Kidney epithelial cell (primary cell): ENCODE results near the gene RAMP2. TPM values are rescaled to one million over a fixed set of nuclear protein-coding genes. Genes with fewer than 3 reads are reported as not detected.
"Not testable (repeated sequence)": the region's sequence is repeated elsewhere in the genome, so short reads cannot be mapped to it uniquely, and the experiment has no call there.

ENCODE experiments used
- DNase-seq: peaks from one replicate; pipeline ENCODE4 v3.0.0-alpha.2; 2010; ENCODE audit warnings: low read depth
- H3K27me3 ChIP-seq: 2 replicates; pipeline ENCODE4 v1.6.0; 2011; ENCODE audit warnings: low read length; ENCODE audit not compliant: control insufficient read depth, insufficient read depth
- H3K36me3 ChIP-seq: 2 replicates; pipeline ENCODE4 v1.5.1; 2011; ENCODE audit warnings: low read length; ENCODE audit not compliant: control insufficient read depth, insufficient read depth
- H3K4me3 ChIP-seq: 2 replicates; pipeline ENCODE4 v1.5.1; 2011; ENCODE audit warnings: low read depth, mild to moderate bottlenecking, control low read depth, low read length
- CTCF ChIP-seq: IDR thresholded peaks from 2 replicates; pipeline ENCODE4 v1.5.1; 2011; ENCODE audit warnings: mild to moderate bottlenecking, moderate library complexity, low read length, control low read depth, inconsistent platforms; ENCODE audit not compliant: insufficient read depth, poor library complexity, severe bottlenecking
- total RNA-seq: library from RNA; depleted of rRNA; stranded (reverse); fragments of >200 nt; gene quantifications from 2 replicates; pipeline ENCODE4 v1.2.3, GENCODE V29; 2015

The RAMP2 gene
- total RNA-seq, 1 donor from 2014 or later: 1.3 TPM

GRCh38 chr17:42766124-42766523 lies 5.1 kb downstream of the RAMP2 start:
- no peak overlapping the region for H3K4me3 ChIP-seq
- peaks cover 10% of the 10 kb centered on the region for H3K27me3 ChIP-seq
- no peaks in the 10 kb centered on the region for H3K36me3 ChIP-seq
- DNase-seq: no peak
- TF ChIP-seq CTCF: no peak

- Histone ChIP-seq H3K27me3 (no peaks in the 10 kb centered on the region), H3K4me3 (no peak overlapping the region), H3K36me3 (no peaks in the 10 kb centered on the region)
- DNase-seq: no peak
- TF ChIP-seq CTCF: no peak
Observed at GRCh38 chr17:42767512-42767911, 6.5 kb downstream of the RAMP2 start.

- H3K36me3 ChIP-seq, H3K27me3 ChIP-seq, DNase-seq, H3K4me3 ChIP-seq: not testable (repeated sequence)
Observed at GRCh38 chr17:42768006-42768405, 7.0 kb downstream of the RAMP2 start.

GRCh38 chr17:42769964-42770363 lies 8.9 kb downstream of the RAMP2 start:
- H3K27me3 ChIP-seq: not testable (repeated sequence)

GRCh38 chr17:42772945-42773289 lies 11.9 kb downstream of the RAMP2 start:
- no peak for DNase-seq
- no peak for TF ChIP-seq CTCF
- H3K36me3 ChIP-seq: peaks cover 3% of the 10 kb centered on the region
- H3K4me3 ChIP-seq: peak overlapping the region; percentile 69
- H3K27me3 ChIP-seq: no peaks in the 10 kb centered on the region

More at GRCh38 chr17:42769964-42770363, 8.9 kb downstream of the RAMP2 start:
- H3K36me3 ChIP-seq, DNase-seq, H3K4me3 ChIP-seq: not testable (repeated sequence)

GRCh38 chr17:42773290-42774035 lies 12.4 kb downstream of the RAMP2 start, which contains the start of gene VPS25:
TSS of gene VPS25 (plus strand) at chr17:42773449. CDS start at chr17:42773476, 27 bp downstream.
- peak; percentile 20 for TF ChIP-seq CTCF
- H3K36me3 ChIP-seq: peaks cover 3% of the 10 kb centered on the region
- peak within 1 kb of the TSS; percentile 69 for H3K4me3 ChIP-seq
- no peaks in the 10 kb centered on the region for H3K27me3 ChIP-seq
- no peak for DNase-seq
